Inferior parietal cortex (tissue), 1 donor: ENCODE results near the gene DIPK1A.
A peak's percentile ranks its signal among the peaks of the same experiment; 100 is the strongest.

Source experiments
- DNase-seq: peaks from one replicate; pipeline ENCODE4 v3.0.0-alpha.2; 2016; ENCODE audit errors: extremely low spot score

Gene DIPK1A

GRCh38 chr1:92953491-92953890 lies 7.8 kb downstream of the DIPK1A start:
- DNase-seq = no peak

DNA sequence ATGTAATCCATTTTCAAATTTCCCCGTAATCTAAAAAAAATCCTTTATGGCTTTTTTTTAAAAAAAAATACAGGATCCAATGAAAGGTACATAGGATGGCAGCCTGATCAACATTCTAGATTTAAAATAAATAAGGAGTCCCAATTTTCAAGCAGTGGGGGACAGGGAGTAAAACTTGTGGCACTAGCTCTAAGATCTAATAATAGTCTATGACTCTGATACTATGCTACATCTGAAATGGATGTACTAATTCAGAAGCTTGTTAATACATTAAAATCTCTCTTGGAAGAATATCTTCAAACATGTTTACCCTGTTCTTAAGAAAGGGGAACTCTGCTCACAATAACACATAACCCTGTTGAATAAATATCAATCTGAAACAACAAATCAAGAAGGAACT lies 8.5 kb downstream of the DIPK1A start:
- DNase-seq = no peak

GRCh38 chr1:92951141-92951582 lies 10.1 kb downstream of the DIPK1A start:
- no peak for DNase-seq

DNA sequence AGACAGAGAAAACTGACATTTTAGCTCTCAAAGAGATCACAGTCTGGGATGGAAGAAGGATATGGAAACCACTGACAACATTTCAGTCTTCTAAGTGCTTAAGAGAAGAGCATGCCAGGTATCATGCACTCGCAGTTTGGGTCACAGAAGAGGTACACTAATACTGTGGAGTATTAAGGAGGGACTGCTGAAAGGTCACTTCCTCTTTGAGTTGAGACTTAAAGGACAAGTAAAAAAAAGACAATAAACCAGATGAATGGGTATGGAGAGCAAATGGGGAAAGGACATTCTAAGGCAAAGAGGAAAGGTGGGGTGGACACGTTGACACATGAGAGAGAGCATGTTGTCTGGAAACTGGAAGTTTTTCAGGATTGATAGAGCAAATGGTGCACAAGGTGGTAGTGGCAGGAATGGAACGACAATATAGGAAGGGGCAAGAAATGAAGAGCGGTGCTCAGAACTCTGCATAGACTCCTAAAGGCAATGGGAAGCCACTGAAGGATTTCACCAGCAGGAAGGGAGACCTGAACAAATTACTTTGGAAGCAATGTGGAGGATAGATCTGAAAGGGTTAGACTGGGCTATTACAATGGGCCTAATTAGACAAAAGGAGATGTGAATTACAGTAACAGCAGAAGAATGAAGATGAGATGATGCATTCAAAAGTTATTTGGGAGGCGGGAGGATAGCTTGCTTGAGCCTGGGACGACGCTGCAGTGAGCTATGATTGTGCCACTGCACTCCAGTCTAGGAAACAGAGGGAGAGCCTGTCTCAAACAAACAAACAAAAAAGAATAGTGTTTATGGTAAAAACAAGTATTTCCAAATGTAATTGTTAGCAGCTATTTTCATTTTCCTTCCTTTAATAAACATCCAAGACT lies 11.1 kb downstream of the DIPK1A start:
- DNase-seq = no peak

- DNase-seq = no peak
Measured at GRCh38 chr1:92948071-92948470, 13.2 kb downstream of the DIPK1A start.

DNA sequence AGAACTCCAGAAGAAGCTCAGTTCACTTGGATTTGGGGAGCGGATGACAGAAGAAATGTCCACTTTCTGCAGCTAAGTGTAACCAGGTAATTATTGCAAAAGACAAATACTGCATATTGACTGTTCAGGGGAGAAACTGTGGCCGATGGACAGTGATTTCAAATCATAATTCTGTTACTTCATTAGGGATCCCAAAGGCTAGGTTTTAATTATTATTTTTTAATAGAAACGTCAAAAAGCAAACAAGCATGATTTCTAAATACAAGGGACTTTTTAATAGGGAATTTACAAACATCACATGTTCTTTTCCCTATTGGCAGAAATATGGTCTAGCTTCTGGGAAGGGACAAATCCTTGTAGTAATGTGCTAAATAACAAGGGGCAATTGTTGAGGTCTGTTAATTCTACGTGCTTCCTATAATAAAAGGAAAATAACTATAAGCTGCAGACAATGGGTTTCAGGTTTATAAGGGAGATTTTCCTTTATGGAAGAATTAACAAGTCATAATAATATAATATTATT lies 15.5 kb downstream of the DIPK1A start:
- DNase-seq = no peak

- DNase-seq = no peak
Measured at GRCh38 chr1:92944901-92945747, 16.1 kb downstream of the DIPK1A start.

GRCh38 chr1:92943502-92943847 lies 17.8 kb downstream of the DIPK1A start:
- no peak for DNase-seq

- DNase-seq = no peak
Measured at GRCh38 chr1:92940541-92940940, 20.7 kb downstream of the DIPK1A start.

- no peak for DNase-seq
Measured at GRCh38 chr1:92937731-92938130, 23.5 kb downstream of the DIPK1A start.

DNA sequence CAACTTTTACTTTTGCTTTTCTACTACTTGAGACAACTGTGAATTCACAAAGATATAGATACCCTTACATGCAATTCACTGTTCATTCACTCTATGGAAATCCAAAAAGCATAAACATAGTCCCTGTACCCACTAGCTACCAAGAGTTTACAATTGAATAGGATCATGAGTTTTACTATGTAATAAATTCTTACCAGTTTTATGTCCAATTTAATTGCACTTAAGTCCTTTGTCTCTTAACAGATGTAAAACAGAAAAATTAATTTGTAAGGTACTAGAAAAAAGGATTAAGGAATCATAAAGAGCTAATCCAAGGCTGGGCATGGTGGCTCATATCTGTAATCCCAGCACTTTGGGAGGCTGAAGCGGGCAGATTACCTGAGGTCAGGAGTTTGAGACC lies 24.4 kb downstream of the DIPK1A start:
- DNase-seq = no peak

DNA sequence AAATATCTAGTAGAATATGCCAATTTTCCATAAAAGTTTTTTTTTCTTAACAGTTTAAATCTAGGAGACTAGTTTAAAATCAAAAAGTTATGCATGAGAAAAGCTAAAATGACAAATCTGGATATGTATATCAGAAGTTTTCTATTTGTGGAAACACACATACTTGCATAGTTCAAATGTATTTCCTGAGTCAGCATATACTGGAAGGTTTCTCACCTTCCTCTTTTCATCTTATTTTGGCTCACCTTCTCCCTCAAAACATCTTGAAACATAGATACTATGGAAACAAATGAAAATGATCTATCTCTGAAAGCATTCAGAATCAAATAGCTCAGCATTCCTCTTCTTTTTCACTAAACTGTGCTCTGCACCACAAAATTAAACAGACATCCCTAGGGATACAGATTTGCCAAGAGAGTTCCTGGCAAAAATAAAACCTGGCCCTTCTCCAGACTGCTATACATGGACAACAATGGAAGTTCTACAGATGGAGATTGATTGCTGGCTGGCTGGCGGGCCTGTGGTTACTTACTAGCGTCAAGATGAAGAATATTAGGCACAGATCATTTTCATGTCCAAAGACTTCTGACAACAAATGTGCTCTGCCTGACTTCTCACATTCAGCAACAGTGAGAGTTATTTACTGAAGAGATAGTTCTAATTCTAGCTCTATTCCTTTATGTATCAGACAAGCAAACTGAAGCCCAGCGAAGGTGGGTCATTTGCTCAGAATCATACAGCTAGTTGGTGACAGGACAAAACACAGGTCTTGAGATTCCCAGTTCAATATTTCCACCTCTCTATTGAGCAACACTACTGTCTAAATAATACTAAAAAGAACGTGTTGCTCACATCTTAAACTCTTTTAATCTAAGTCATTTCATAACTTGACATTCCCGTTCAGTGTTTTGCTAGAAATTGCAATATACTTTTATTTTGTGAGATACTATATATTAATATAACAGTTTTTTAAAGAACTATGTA lies 26.6 kb downstream of the DIPK1A start:
- peak; percentile 77 for DNase-seq

DNA sequence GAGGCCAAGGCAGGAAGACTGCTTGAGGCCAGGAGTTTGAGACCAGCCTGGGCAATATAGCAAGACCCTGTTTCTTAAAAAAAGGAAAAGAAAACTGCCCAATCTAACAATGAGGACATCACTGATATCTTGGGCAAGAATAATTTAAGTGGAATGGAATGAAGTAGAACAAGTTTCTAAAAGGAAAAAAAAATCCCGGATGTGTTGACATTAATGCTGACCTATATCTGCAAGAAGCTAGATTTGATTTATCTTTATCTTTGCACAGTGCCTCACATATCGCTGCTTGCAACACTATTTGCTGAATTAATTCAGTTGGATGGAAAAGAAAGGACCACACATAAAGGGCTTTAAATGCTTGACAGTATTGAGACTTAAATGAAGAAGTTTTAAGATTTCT lies 27.8 kb downstream of the DIPK1A start:
- no peak for DNase-seq

GRCh38 chr1:92931691-92932090 lies 29.6 kb downstream of the DIPK1A start:
- no peak for DNase-seq

GRCh38 chr1:92929461-92929860 lies 31.8 kb downstream of the DIPK1A start:
- DNase-seq = no peak

DNA sequence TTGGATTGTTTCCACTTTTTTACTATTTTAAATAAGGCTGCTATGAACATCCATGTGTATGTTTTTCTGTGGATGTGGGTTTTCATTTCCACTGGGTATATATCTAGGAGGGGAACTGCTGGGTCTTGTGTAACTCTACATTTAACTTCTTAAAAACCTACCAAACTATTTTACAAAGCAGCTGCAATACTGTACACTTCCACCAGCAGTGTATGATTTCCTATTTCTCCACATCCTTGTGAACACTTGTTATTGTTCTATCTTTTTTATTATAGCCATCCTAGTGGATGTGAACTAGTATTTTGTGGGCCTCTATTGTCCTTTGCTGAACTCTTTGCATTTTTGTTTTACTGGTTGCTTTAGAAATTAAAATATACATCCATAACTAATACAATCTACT lies 33.4 kb downstream of the DIPK1A start:
- no peak for DNase-seq

DNA sequence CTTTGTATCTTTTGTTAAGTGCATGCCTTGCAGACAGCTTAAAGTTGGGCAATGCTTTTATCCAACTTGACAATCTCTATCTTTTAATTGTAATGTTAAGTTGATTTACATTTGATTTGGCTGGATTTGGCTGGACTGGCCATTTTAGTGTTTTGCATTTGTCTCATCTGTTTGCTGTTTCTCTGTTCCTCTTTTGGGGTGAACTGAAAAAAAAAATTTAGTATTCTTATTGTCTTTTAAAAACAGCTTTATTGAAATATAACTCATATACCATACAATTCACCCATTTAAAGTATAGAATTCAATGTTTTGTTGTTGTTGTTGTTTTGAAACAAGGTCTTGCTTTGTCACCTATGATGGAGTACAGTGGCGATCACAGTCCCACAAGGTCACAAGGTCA lies 34.4 kb downstream of the DIPK1A start:
- no peak for DNase-seq

DNA sequence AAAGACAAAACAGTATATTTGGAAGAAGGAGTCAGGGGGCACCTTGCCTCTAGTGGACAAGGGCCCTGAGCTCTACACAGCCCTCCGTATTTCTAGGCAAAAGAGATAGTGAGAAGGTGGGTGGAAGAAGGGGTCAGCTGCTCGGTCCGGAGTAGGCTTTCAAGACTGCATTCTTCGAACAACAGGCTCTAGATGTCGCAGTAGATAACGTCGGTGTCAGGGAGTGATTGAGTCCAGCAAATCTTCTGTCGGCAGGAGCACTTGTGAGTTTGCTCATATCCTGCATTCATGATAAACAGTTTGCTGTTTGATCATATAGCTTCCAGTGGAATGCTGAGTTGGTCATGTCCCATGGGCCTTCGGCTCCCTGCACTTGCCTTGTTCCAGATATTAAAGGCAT lies 36.8 kb downstream of the DIPK1A start:
- DNase-seq = no peak

DNA sequence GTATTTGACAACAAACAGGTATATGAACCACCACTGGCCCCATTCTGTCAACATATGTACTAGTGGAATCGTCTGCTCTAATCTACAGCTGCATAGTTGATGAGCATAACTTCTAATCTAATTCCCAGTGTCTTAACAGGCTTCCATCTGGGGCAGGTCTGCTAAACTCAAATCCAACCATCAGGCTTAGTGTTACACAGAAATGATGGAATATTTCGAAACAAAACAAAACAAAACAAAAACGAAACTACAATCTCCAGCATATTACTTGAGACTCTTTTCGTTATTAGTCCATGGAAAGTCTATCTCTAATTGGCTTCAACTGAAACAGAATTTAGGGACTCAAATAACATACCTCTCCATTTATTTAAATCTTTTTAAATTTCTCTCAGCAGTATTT lies 37.6 kb downstream of the DIPK1A start:
- no peak for DNase-seq

DNA sequence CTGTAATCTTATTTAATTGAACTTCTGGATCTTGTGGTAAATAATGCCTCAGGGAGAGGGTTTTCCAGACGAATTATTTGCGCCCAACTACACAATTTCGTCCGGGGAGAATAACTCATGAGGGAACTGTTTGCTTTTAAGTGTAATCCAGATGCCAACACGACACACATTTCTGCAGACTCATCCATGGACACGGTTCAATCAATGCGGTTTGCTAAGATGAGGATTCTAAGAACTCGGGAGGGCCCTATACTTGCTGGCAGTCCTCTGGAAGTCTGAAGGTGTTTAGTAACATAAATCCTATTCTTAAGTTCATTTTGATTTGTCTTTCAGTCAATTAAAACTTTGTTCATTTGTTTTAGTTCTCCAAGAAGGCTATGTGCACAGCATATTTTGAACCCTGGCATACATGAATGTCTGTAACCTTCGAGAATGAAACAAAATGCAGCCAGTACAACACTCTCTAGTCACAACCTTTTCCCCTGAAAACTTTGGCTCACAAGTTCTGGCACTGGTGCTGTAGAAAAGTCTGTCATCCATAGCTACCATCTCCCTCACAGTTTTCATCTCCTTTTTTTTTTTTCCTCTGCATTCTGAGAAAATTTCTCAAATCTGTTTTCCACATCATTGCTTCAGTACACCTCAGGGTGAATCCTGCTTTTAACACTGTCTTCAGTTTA lies 38.8 kb downstream of the DIPK1A start:
- no peak for DNase-seq
